Measurements from ENCODE around the gene SAMM50.

Gene SAMM50

DNA sequence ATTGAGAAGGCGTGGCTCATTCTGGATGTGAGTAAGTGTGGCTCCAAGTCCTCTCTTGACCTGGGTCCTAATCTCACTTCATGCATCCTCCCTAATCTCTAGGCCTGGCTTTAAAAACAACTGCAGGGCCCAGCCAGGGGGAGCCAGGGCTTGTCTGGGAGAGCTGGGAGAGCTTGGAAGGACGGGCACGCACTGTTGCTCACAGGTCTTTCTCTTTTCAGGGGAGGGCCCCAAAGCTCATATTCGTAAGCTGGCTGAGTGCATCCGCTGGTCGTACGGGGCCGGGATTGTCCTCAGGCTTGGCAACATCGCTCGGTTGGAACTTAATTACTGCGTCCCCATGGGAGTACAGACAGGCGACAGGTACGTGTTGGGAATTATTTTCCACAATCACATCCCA is 34.8 kb downstream of the SAMM50 start:
- DNase-seq (ENCODE audit: low spot score) (no peak), ATAC-seq (ENCODE audit: low read depth) (no peak)
- H3K36me3 ChIP-seq (ENCODE audit: low read depth): peaks cover 78% of the 10 kb centered on the region

DNA sequence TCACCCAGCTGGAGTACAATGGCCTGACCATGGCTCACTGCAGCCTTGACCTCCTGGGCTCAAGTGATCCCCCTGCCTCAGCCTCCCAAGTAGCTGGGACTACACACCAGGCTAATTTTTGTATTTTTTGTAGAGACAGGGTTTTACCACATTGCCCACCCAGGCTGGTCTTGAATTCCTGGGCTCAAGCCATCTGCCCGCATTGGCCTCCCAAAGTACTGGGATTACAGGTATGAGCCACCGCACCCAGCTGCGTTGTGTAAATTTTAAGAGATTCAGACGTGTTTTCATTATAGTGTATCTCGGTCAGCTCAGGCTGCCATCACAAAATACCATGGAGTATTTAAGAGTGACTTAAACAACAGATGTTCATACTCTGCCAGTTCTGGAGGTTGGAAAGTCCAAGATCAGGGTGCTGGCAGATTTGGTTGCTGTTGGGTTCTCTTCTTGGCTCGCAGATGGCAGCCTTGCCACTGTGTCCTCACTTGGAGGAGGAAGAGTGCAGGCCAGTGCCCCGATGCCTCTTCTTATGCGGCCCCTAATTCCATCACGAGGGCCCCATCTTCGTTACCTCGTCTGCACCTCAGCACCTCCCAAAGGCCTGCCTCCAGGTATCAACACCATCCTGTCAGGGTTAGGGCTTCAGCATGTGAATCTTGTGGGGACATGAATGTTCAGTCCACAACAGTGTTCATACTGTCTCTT is 36.2 kb downstream of the SAMM50 start:
- Histone ChIP-seq H3K4me3 (ENCODE audit: severe bottlenecking) (no peak overlapping the region), H3K36me3 (ENCODE audit: low read depth) (peaks cover 75% of the 10 kb centered on the region), H3K27ac (ENCODE audit: poor library complexity, severe bottlenecking) (no peak overlapping the region), H3K9me3 (ENCODE audit: severe bottlenecking) (no peaks in the 10 kb centered on the region), H3K27me3 (ENCODE audit: insufficient read depth, poor library complexity, severe bottlenecking) (no peaks in the 10 kb centered on the region), H3K4me1 (ENCODE audit: insufficient read depth, poor library complexity, severe bottlenecking) (no peaks in the 10 kb centered on the region)
- no peak for DNase-seq (ENCODE audit: low spot score)
- ATAC-seq (ENCODE audit: low read depth): no peak
- TF ChIP-seq, protein P1, sequence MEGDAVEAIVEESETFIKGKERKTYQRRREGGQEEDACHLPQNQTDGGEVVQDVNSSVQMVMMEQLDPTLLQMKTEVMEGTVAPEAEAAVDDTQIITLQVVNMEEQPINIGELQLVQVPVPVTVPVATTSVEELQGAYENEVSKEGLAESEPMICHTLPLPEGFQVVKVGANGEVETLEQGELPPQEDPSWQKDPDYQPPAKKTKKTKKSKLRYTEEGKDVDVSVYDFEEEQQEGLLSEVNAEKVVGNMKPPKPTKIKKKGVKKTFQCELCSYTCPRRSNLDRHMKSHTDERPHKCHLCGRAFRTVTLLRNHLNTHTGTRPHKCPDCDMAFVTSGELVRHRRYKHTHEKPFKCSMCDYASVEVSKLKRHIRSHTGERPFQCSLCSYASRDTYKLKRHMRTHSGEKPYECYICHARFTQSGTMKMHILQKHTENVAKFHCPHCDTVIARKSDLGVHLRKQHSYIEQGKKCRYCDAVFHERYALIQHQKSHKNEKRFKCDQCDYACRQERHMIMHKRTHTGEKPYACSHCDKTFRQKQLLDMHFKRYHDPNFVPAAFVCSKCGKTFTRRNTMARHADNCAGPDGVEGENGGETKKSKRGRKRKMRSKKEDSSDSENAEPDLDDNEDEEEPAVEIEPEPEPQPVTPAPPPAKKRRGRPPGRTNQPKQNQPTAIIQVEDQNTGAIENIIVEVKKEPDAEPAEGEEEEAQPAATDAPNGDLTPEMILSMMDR (IDR thresholded peaks at IDR 0.05; ENCODE audit: poor library complexity, severe bottlenecking): no peak

More for the DNA sequence above, 34.8 kb downstream of the SAMM50 start:
- Histone ChIP-seq H3K27ac (ENCODE audit: poor library complexity, severe bottlenecking) (no peak overlapping the region), H3K4me3 (ENCODE audit: severe bottlenecking) (no peak overlapping the region), H3K4me1 (ENCODE audit: insufficient read depth, poor library complexity, severe bottlenecking) (no peaks in the 10 kb centered on the region), H3K9me3 (ENCODE audit: severe bottlenecking) (no peaks in the 10 kb centered on the region), H3K27me3 (ENCODE audit: insufficient read depth, poor library complexity, severe bottlenecking) (no peaks in the 10 kb centered on the region)
- TF ChIP-seq, protein P1 (IDR thresholded peaks at IDR 0.05; ENCODE audit: poor library complexity, severe bottlenecking): no peak

DNA sequence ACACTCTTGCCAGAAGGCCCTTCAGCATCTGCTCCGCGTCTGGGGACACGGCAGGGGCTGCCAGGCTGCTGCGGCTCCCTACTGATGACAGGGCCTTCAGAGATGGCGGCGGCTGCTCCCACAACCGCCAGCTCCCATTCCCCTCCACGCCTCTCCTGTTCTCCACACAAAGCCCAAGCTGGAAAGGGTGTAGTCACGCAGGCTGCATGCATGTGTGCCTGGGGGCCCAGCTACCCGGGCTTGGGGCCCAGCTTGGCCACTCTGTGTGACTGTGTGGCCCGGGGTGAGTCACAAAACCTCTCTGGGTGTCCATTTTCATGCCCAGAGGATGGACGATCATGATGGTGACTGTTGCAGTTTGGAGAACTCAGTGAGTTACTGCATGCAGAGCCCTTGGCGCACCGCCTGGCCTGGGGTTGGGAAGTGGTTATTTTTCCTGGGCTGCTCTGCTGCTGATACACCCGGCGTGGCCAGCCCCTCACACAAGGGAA is 37.1 kb downstream of the SAMM50 start:
- DNase-seq (ENCODE audit: low spot score) (no peak), ATAC-seq (ENCODE audit: low read depth) (no peak)
- Histone ChIP-seq H3K4me3 (ENCODE audit: severe bottlenecking) (no peak overlapping the region), H3K27me3 (ENCODE audit: insufficient read depth, poor library complexity, severe bottlenecking) (no peaks in the 10 kb centered on the region), H3K27ac (ENCODE audit: poor library complexity, severe bottlenecking) (no peak overlapping the region), H3K4me1 (ENCODE audit: insufficient read depth, poor library complexity, severe bottlenecking) (no peaks in the 10 kb centered on the region), H3K36me3 (ENCODE audit: low read depth) (peaks cover 75% of the 10 kb centered on the region), H3K9me3 (ENCODE audit: severe bottlenecking) (no peaks in the 10 kb centered on the region)
- TF ChIP-seq, protein P1 (IDR thresholded peaks at IDR 0.05; ENCODE audit: poor library complexity, severe bottlenecking): no peak

DNA sequence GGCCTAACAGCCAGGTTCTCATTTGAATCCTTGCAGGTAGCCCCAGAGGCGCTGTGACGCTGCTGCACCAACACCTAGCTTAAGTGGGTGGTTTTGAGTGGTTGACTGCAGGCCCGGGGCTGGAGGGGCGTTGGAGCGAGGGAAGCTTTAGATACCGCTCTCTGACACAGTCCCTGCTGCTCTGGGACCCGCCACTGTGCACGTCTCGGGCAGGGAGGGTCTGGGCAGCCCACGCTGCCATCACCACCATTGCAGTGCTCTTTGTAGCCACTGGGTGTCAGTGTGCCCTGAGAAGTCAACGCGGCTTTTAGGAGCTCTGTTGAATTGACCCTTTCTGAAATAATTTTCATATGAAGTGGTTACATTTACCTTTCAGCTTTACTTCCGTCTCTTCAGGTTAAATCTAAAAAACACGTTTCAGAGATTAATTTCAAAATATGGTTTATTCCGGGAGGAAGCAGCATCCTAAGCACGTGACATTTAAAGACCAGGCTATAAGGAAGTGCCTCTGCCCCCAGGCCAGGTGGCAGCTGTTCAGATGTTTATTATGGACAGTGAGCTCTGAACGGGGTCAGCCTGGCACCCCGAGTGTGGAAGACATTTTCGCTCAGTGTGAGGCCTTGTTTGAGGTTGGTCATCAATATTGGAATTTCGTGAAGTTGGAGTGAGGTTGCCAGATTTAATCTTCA is 38.0 kb downstream of the SAMM50 start:
- no peak for DNase-seq (ENCODE audit: low spot score)
- TF ChIP-seq, protein P1 (IDR thresholded peaks at IDR 0.05; ENCODE audit: poor library complexity, severe bottlenecking): peak; percentile 91
- H3K27me3 ChIP-seq (ENCODE audit: insufficient read depth, poor library complexity, severe bottlenecking): no peaks in the 10 kb centered on the region
- no peak overlapping the region for H3K4me3 ChIP-seq (ENCODE audit: severe bottlenecking)
- no peaks in the 10 kb centered on the region for H3K9me3 ChIP-seq (ENCODE audit: severe bottlenecking)
- peaks cover 75% of the 10 kb centered on the region for H3K36me3 ChIP-seq (ENCODE audit: low read depth)
- H3K27ac ChIP-seq (ENCODE audit: poor library complexity, severe bottlenecking): no peak overlapping the region
- ATAC-seq (ENCODE audit: low read depth): peak; percentile 63; the same call in 2 of the 3 replicates
- no peaks in the 10 kb centered on the region for H3K4me1 ChIP-seq (ENCODE audit: insufficient read depth, poor library complexity, severe bottlenecking)
